Subcutaneous adipose tissue (tissue), 4 donors: ENCODE results near the gene CARS2. TPM values are rescaled to one million over a fixed set of nuclear protein-coding genes. Genes with fewer than 3 reads are reported as not detected.

Experiments
- total RNA-seq, 4 donors: library from RNA; depleted of rRNA; stranded (reverse); fragments of >200 nt; gene quantifications; one replicate each; pipeline ENCODE4 v1.1.0, GENCODE V29; 2016
- TF ChIP-seq, protein P1 (sequence below): fragments of 450-650 bp; IDR thresholded peaks from one replicate; pipeline ENCODE4 v1.5.1; 2016; ENCODE audit warnings: low read depth, mild to moderate bottlenecking, control low read depth, antibody characterized with exemption, moderate library complexity

Gene CARS2
- total RNA-seq, 4 donors from 2014 or later = 36.5 to 366 (median 102) TPM

DNA sequence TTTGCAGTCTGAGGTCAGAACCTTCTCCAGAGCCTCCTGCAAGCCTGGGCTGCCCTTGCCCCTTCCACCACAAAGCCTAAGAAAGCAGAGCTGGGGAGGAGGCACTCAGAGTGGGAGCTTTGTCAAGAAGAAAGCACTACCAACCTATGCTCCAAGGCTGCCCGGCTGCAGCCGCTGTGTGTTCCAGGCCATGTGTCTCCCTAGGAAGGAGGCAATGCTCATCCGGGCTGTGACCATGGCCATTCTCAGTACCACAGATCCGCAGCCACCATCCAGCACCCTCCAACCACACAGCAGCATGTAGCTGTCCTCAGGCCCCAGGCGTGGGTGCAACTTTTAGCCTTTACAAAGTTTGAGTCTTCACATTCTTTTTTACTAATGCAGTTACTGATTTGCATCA is 22.0 kb downstream of the CARS2 start:
- TF ChIP-seq, protein P1, sequence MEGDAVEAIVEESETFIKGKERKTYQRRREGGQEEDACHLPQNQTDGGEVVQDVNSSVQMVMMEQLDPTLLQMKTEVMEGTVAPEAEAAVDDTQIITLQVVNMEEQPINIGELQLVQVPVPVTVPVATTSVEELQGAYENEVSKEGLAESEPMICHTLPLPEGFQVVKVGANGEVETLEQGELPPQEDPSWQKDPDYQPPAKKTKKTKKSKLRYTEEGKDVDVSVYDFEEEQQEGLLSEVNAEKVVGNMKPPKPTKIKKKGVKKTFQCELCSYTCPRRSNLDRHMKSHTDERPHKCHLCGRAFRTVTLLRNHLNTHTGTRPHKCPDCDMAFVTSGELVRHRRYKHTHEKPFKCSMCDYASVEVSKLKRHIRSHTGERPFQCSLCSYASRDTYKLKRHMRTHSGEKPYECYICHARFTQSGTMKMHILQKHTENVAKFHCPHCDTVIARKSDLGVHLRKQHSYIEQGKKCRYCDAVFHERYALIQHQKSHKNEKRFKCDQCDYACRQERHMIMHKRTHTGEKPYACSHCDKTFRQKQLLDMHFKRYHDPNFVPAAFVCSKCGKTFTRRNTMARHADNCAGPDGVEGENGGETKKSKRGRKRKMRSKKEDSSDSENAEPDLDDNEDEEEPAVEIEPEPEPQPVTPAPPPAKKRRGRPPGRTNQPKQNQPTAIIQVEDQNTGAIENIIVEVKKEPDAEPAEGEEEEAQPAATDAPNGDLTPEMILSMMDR = no peak

DNA sequence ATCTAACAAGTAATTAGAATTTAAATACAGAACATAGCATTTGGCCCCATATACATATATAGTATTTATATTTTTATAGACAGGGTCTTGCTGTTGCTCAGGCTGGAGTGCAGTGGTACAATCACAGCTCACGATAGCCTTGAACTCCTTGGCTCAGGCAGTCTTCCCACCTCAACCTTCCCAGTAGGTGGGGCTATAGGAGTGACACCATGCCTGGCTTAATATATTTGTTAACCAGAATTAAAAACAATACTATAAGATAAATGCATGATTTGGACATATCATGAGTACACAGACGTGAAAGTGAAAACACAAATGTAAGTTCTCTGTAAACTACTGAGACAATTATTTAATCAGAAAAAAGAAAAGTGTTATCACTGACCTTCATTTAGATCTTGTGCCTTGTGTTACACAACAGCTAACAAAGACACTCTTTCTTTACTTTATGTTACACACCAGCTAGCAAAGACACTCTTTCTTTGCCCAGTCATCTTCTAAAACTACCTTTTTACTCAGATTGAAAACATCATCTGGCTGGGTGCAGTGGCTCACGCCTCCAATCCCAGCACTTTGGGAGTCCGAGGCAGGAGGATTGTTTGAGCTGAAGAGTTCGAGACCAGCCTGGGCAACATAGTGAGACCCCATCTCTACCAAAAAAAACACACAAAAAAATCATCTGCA is 22.6 kb downstream of the CARS2 start:
- TF ChIP-seq, protein P1 = no peak

DNA sequence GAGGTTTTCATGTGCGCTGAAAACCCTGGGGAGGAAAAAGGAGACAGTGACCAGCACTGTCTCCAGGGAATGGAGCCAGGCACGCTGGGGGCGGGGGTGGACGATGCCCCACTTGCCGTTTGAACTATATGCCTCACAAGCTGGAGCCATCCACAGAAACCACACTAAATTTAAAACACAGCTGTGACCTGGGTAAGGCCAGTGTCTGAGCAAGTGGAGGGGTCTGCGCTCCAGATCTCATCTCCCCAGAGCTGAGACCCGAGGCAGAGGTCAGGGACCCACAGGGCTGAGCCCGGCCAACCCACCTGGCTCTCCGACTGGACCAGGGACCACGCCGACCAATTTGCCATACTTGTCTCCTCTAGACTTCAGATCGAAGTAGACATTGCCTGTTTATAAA is 23.2 kb downstream of the CARS2 start:
- TF ChIP-seq, protein P1 = no peak

DNA sequence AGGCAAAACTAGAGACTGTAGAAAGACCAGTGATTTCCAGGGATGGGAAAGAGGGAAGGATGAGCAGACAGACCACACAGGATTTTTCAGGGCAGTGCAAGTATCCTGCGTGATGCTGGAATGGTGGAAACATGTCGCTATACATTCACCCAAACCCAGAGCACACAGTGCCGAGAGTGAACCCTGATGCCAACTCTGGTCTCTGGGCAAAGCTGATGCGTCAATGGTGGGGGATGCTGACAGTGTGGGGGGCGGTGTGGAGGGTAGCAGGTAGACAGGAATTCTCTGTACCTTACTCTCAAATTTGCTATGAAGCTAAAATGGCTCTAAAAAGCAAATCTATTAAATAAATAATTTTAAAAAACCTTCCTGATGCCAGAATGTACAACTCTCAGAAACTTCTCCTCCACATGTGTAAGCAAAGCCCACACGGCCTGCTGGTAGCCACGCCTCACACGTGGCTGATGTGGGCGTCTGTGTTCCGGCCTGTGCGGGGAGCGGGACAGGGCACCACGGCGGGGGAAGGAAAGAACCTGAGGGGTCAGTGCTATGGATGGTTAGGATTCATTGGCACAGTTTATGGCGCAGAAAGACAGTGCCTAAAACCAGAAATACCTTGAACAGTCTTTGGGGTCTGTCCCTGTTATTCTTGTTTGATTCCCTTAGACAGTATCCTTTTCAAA is 23.9 kb downstream of the CARS2 start:
- TF ChIP-seq, protein P1 = no peak

DNA sequence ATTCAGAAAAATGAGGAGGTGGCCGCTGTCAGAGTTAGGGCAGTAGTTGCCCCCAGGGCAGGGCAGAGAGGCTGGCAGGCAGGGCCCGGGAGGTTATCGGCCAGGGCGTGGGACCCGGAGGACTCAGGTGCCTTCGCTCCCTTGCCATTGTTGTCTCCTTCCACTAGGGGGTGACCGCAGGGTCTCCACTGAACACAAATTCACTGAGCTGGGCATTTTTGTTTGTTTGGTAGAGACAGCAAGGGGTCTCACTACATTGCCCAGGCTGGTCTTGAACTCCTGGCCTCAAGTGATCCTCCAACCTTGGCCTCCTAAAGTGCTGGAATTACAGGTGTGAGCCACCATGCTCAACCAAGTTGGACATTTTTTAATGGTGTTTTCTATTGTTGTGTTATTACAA is 25.1 kb downstream of the CARS2 start:
- TF ChIP-seq, protein P1 = no peak

DNA sequence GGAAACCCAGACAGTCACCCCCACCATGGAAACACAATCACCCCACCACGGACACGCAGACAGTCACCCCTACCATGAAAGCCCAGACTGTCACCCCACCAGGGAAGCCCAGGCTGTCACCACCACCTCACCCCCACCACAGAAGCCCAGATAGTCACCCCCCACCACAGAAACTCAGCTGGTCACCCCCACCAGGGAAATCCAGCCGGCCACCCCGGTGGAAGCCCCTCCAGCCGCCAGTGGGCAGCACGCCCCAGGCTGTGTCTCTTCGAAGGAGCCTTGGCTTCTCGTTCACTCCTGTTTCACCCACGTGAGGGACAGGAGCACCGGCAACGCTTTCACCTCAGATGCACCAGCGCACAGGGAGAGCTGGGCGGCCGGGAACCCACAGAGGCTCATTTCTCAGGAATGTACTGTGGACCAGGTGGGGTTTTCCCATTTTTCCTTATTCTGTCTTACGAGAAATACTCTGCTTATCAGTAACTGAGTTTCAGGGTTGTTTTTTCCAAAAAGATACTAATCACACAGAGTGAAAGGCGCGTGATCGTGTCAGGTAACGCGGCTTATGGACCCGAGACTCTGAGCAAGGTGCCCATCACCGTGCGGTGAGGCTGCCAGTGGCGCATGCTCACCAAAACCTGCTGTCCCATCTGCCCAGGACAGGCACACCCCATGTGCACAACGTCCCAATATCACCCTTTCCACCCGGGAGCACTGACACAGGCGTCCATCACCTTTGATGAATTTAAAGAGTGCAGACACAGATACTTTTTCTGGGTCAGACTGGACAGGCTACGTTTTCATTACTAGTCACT is 28.0 kb downstream of the CARS2 start:
- TF ChIP-seq, protein P1 = no peak
